Measurements from ENCODE around the gene SLC7A14.

The SLC7A14 gene

GRCh38 chr3:170499562-170500156 lies 86.2 kb downstream of the SLC7A14 start:
- DNase-seq (ENCODE audit: extremely low read depth in 1 of 2, low read depth in 1 of 2) = no peak

DNA sequence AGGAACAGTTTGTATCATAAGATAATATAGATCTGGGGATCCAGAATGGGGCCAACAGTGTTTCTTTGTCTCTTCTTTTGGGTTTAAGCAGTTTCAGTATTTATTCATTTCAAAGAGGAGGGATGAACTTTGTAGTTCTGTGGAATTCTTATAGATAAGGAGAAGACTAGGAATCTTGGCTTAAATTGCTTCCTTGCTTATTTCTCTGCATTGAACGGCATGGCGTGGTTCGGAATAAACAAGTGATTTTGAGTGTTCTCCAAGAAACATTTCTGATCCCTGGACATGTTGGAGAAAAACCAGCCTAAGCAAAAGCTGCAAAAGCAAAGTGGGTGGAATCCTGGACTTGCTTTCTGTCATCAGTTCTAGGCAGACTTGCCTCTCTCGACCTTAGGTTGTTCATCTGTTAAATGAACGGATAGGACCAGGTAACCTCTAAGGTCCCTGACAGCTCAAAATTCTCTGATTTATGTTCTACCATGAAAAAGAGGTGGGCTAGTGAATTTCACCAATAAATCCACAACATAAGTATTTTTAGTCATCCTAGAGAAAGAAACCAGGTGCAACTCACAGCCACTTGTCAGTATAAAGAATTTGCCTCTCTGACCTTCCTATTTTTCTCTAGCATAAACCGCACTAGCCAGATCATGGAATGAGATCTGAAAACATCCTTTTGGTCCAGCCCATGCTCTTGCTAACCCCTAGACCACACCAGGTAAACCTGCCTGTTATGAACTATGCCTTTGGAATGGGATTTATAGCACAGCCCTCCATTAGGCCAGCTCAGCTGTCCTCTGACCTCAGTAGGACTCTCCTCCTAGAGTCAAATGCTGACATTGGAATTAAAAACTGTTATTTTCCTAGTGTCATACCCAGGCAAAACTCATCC lies 88.4 kb downstream of the SLC7A14 start:
- DNase-seq (ENCODE audit: extremely low read depth in 1 of 2, low read depth in 1 of 2) = no peak

DNA sequence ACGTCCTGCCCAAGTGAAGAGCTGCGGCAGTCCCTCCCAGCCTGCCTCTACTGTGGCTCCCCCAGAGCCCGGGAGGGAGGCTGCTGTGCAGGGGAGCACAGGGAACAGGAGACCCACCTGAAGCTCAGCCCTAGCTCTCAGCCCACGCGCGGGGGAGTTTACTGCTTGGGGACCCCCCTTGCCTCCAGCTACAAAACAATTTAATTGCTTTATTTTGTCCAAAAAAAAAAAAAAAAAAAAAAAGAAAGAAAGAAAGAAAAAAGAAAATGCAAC lies 89.1 kb downstream of the SLC7A14 start:
- DNase-seq (ENCODE audit: extremely low read depth in 1 of 2, low read depth in 1 of 2) = no peak

GRCh38 chr3:170496026-170496867 lies 89.6 kb downstream of the SLC7A14 start:
- no peak for DNase-seq (ENCODE audit: extremely low read depth in 1 of 2, low read depth in 1 of 2)

- no peak for DNase-seq (ENCODE audit: extremely low read depth in 1 of 2, low read depth in 1 of 2)
Observed at GRCh38 chr3:170494766-170495165, 91.1 kb downstream of the SLC7A14 start.

GRCh38 chr3:170493712-170494182 lies 92.1 kb downstream of the SLC7A14 start:
- no peak for DNase-seq (ENCODE audit: extremely low read depth in 1 of 2, low read depth in 1 of 2)

DNA sequence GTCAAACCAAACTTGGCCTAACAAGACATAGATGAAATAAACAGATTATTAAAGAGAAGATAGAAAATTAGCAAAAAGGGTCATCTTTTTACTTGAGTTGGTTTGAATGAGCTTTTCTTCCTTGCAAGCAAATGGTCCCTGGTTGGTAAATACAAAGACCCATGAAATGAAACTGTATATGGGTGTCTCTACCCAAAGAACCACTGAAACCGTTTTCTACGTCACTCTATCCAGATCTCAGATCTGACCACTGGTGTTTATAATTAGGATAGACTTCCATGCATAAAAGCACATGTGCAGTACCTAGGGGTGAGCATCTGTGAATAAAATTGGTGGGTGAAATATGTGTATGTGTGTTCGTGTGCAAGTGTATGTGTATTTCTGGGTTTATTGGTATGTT lies 94.0 kb downstream of the SLC7A14 start:
- no peak for DNase-seq (ENCODE audit: extremely low read depth in 1 of 2, low read depth in 1 of 2)

- DNase-seq (ENCODE audit: extremely low read depth in 1 of 2, low read depth in 1 of 2) = no peak
Observed at GRCh38 chr3:170490828-170491560, 94.9 kb downstream of the SLC7A14 start.

DNA sequence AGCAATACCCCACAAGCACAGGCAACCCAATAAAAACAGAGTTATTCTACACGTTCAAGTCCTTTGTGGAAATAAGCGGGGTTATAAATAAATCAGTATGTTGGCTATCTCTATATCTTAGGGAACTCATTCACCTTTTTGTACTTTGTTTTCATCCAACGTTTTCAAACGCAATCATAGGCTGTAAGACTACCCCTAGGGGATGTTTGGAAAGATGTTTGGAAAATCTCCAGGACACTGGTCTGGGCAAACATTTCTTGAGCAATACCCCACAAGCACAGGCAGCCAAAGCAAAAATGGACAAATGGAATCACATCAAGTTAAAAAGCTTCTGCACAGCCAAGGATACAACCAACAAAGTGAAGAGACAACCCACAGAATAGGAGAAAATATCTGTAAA lies 97.1 kb downstream of the SLC7A14 start:
- DNase-seq (ENCODE audit: extremely low read depth in 1 of 2, low read depth in 1 of 2) = no peak

DNA sequence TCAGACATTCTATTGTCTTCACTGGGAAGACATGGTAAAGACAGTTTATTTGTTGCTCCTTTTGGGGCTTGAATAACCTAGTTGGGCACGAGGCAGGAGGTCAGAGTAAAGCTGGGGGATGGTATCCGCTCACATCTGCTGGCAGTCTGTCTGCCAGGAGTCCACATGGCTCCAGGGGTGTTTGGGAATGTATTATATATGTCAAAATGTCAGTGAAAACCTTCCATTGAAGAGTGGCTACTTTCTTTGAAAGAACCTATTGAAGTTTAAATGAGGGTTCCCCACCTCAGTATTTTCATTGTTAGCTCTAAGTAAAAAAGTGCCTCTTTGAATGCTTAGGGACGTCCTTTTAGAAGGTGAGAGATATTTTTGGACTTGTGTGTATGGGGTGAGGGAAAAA lies 98.8 kb downstream of the SLC7A14 start:
- no peak for DNase-seq (ENCODE audit: extremely low read depth in 1 of 2, low read depth in 1 of 2)

- no peak for DNase-seq (ENCODE audit: extremely low read depth in 1 of 2, low read depth in 1 of 2)
Observed at GRCh38 chr3:170486398-170486797, 99.5 kb downstream of the SLC7A14 start.

GRCh38 chr3:170485696-170486095 lies 100.2 kb downstream of the SLC7A14 start:
- DNase-seq (ENCODE audit: extremely low read depth in 1 of 2, low read depth in 1 of 2) = no peak

DNA sequence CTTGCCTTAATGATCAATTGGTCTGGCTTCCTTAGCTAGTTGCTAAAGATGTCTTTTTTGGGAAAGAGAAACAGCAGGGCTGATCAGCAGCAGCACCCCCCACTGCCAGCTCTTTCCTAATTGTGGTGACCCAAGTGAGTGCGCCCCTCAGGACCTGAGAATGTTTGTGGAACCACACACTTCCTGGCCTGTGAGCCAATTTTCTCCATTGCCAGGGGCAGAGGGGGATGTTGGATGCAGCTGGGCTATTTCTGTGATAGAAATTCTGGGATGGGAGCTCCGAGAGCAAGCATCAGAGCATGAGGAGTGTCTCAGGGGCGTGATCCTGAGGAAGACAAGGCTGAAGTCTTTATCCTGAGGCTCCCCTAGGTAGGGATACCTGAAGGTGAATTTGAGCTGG lies 100.6 kb downstream of the SLC7A14 start:
- no peak for DNase-seq (ENCODE audit: extremely low read depth in 1 of 2, low read depth in 1 of 2)

- no peak for DNase-seq (ENCODE audit: extremely low read depth in 1 of 2, low read depth in 1 of 2)
Observed at GRCh38 chr3:170484869-170485268, 101.0 kb downstream of the SLC7A14 start.

DNA sequence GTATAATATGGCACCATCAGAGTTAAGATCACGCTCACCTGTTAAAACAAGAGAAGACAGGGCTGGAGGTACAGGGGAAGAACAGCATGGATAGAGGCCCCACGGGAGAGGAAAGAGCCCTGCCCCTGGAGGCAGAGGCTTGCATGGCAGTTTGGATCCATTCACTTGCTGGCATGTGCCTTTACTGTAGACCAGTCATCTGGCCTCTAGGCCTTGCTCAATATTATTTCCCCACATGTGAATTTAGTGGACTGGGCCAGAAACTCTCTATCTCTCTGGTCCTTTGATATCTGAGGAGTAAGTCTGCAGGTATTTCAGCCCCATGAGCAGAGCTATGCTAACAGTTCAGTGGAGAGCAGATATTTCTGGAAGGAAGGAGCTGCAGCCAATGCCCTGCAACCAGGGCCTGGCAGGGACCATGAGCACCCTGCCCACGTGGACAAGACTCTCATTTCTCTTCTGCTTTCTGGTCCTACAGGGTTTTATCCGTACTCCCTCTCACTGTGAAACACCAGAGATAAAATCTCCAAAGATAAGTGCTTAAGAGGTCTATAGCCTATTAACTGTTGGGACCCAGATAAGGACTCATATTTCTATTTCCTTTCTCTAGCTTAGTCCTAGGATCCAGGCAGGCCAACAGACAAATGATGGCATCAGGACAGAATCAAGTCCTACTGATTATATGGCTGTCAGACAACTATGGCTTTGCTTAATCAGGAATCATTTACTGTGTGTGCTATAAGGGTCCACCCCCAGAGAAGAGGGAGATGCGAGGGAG lies 102.2 kb downstream of the SLC7A14 start:
- DNase-seq (ENCODE audit: extremely low read depth in 1 of 2, low read depth in 1 of 2) = no peak

- no peak for DNase-seq (ENCODE audit: extremely low read depth in 1 of 2, low read depth in 1 of 2)
Observed at GRCh38 chr3:170482199-170482598, 103.7 kb downstream of the SLC7A14 start.

DNA sequence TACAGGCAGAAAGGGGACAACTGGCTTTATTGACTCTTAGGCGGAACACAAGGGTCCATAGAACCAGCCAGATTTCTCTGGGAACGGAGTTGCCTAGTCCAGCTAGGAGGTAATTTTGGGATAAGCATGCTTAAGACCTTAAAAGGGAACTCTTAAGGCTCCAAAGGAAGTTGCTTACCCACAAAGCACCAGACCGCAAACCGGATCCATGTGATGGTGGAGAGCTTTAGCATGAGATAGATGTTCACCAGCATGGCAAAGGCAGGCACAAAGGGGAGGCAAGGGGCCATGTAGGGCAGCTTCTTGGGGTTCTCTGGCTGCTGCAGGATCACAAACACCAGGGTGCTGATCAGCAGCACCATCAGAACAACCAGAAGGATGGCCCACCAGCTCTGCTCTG lies 105.8 kb downstream of the SLC7A14 start:
- DNase-seq (ENCODE audit: extremely low read depth in 1 of 2, low read depth in 1 of 2) = no peak

- no peak for DNase-seq (ENCODE audit: extremely low read depth in 1 of 2, low read depth in 1 of 2)
Observed at GRCh38 chr3:170477395-170477794, 108.5 kb downstream of the SLC7A14 start.

GRCh38 chr3:170476291-170476690 lies 109.6 kb downstream of the SLC7A14 start:
- no peak for DNase-seq (ENCODE audit: extremely low read depth in 1 of 2, low read depth in 1 of 2)

DNA sequence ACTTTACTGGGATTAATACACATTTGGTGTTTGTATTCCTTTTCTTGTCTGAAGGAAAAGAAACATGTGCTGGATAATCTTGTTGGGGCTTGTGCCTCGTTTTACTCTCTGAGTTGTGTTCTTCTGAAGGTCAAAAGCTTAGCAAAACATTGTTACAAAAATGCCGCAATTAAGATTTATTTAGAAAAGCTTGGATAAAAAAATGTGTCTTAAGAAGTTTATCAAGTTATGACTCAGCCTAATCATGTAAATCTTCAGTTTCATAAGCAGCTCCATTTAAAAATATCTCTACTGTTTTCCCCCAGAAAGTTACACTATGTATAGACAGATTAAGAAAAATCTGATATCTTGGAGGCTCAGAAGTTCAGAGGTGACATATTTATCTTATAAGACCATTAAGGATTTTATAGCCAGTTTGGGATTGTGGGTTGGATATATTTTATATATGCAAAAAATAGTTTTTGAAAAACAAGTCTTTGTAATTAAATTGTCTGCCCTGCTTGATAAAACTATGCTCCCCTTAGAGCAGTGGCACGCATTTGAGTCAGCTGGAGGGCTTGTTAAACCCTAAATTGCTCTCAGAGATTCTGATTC lies 110.7 kb downstream of the SLC7A14 start:
- no peak for DNase-seq (ENCODE audit: extremely low read depth in 1 of 2, low read depth in 1 of 2)

All from stimulated activated CD8-positive, alpha-beta memory T cell treated with anti-CD3 and anti-CD28 coated beads, Interleukin-7, amount 100 ng/mL, for 48 hours (primary cell).